Glomerular visceral epithelial cell (primary cell): ENCODE results near the gene PDE1A.
"Not testable (repeated sequence)": the region's sequence is repeated elsewhere in the genome, so short reads cannot be mapped to it uniquely, and the experiment has no call there.

Source experiments
- DNase-seq: peaks from one replicate; pipeline ENCODE4 v3.0.0-alpha.2; 2016; ENCODE audit errors: extremely low spot score

The PDE1A gene

DNA sequence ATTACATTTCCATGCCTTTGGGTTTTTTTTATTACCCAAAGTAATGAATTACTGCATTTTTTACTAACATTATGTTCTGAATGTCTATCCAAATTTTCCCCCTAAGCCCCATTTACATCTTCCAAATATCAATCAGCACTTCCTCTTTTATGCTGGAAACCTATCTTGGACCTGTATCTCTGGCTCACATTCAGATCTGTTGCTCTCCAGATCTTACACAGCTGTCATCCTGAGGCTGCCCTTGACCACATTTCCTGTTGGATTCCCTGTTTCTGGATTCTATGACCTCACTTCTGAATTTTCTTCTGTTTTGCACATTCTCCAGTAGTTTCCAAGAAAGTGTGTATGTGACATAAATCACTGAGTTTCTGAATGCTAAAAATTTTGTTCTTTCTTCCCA is 146.7 kb downstream of the PDE1A start:
- peak; percentile 38 for DNase-seq

DNA sequence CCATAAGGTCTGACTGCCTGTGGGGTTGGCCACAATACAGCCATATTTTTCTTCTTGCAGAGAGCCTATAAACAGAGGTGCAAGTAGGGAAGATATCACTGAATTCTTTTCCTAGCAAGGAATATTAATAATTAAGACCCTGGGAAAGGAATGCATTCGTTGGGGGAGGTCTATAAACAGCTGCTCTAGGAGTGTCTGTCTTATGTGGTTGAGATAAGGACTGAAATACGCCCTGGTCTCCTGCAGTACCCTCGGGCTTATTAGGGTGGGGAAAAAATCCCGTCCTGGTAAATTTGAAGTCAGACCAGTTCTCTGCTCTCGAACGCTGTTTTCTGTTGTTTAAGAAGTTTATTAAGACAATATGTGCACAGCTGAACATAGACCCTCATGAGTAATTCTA is 150.2 kb downstream of the PDE1A start:
- not testable (repeated sequence) for DNase-seq

DNA sequence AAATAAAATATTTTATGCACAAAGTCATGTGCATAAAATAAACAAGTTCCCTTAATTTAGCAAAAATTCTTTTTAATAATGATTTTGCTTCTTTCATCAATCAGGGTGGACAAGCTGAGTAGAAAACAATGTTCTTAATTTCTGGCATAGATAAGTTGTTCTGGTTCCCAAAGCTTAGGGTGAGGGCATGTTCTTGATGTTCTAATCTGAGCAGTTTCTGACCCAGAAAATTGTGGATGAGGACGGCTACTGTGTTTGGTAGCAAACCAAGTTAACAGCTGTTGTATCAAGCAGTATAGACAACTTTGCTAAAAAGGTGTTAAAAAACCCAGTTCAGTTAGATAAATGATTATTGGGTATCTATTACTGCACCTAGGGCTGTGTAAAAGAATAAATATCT is 158.9 kb downstream of the PDE1A start:
- no peak for DNase-seq

DNA sequence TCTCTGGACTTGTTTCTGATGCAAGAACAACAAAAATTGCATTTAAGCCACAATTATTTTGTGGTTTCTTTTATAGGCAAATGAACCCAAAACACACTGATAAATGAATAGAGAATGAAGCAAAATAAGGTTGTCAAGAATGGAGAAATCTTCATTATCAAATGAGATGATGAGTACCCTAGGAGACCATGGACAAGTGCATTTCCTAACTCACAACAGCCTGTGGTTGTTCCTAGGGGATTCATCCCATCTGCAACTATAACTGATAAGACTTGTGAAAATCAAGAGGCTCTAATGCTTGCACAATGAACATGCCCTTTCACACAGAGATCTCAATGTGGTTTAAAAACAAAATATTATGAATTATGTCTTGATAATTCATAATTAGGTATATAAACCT is 159.9 kb downstream of the PDE1A start:
- DNase-seq = no peak

DNA sequence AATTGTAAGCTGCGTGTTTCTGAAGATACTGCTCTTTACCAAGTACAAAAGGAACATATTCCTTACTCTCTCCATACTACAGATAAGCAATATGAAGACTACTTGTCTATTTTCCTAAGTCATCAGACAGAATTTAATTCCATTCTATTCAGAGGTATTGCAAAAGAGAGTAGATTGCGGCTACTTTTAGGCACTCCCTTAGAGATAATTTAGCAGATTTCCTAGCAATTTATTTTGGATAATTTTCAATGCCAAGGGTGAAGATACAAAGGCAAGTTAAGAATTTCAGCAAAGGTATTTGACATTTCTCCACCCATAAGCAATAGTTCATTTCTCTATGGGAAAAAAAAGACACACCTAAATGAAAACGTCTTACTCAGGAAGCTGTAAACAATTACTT is 161.1 kb downstream of the PDE1A start:
- no peak for DNase-seq

DNA sequence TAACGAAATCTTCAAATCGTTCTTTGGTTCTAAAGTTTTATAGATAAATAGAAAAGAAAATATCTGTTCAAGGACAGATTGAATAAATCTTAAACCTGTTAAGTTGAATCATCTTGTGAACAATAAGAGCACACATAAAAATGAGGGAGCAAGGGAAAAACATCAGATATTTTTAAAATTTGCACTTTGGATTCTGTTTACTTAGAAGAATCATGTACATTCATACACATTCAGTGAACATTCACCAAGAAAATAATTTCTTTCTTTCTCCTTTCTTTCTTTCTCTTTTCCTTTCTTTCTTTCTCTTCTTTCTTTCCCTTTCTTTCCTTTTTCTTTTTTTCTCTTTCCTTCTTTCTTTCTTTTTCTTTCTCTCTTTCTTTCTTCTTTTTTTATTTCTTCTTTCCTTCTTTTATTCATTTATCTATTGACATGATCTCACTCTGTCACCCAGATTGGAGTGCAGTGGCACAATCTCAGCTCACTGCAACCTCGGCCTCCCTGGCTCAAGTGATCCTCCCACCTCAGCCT is 164.9 kb downstream of the PDE1A start:
- DNase-seq = no peak

DNA sequence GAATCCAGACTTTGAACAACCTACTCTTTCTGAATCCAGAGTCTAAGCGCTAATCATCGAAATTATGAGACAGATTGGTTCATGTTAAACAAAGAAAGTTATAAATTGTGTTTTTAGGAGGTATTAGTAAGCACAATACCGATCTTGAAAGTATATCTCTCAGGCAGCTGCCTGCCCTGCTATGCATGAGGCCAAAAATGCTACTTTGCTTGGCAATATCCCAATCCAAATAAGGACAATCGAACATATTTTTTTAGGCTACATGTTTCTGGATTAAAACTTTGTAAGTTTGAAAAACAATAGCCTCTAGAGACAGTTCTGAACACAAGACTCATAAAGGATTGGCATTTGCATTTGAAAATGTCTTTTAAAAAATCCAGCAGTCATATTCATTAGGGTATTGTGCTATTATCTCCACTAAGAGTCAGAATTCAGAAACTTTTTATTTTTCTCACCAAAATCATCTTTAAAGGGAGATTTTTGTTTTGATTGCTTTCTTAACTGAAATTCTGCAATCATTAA is 167.1 kb downstream of the PDE1A start:
- DNase-seq = no peak

DNA sequence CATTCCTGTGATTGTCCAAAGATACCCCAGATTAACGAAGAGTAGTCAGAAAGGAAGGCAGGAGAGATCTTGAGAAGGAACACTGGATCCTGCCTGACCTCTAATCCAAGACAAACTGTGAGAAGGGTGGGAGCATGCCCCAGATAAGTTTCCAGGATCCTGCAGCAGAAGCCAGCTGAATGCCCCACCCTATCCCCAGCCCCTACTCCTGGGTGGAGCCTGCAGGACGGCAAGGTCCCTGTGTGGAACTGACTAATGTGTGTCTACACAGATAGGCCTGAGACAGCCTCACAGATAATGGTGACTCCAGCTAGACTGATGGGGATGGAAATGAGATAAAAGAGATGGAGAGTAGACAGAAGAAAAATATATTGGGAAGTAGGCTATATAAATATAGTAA is 174.3 kb downstream of the PDE1A start:
- no peak for DNase-seq

DNA sequence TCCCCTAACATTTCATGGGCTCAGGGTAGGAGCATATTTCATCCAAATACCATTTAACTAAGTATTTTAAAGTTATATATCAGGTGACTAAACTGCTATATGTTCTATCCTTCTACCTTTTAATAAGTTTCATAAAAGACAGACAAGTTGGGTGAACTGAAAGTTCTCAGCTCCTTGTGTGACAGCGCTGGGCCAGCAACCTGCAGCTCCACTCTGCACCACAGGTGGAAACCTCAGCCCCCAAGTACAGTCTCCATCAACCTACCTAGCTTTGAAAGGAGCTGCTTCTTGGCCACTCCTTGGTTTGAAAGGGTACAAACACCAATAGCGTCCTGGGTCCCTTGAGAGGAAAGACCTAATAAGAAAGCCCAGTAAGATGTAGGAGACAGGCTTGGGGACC is 177.9 kb downstream of the PDE1A start:
- DNase-seq = no peak

DNA sequence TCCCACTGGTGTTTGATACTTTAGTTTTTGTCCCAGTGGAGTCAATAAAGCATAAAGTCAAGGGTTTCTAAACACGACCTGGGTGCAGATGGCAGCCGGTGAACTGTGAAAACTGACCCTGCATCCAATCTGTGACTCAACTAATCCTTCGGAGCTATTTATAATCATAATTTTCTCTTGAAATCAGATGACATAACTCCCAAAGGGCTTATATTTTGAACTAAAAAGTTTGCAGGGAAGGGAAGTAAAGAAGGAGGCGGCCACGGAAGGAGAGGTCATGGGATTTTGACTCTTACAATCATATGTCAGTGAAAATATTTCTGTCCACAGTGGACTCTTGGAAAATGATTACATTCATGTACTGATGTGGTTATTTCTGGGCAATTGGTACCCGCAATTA is 178.5 kb downstream of the PDE1A start:
- no peak for DNase-seq

DNA sequence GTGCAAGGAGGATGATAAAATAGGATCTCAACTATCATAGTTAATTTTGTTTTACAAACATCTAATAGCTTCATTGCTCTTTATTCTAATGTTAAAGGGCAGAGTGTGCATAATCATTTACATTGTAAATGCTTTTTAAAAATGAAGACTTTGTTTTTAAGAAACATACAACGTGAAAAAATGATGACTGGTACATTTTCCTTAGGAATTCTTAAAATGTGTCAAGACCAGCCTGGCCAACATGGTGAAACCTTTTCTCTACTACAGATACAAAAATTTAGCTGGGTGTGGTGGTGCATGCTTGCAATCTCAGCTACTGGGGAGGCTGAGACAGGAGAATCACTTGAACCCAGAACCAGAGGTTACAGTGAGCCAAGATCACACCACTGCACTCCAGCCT is 179.0 kb downstream of the PDE1A start:
- no peak for DNase-seq

DNA sequence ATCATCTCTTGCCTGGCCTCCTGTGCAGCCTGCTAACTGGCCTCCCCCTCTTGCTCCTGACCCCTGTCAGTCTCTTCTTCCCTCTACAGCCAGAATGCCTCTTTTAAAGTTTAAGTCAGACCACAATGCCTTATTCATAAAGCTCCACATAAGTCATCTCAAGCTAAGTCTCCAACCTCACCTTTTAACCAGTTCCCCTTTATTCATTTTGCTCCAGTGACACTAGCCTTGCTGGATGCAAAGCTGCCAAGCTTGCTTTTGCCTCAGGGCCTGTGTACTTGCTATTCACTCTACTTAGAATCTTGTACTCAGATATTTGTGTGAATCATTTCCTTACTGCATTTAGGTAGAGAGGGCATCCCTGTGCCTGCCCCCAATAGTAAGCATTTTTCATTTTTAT is 180.9 kb downstream of the PDE1A start:
- no peak for DNase-seq

DNA sequence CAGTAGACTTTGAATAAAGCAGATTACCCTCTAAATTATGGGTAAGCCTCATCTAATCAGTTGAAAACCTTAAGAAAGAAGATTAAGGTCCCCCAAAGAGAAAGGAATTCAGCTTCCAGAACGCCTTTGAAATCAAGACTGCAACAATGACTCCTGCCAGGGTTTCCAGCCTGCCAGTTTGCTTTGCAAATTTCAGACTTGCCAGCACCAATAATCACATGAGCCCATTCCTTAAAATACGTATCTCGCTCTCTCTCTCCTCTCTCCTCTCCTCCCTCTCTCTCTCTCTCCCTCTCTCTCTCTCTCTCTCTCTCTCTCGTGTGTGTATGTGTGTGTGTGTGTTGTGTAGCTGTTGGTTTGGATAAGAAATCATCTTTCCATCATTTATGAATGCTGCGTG is 184.2 kb downstream of the PDE1A start:
- no peak for DNase-seq

DNA sequence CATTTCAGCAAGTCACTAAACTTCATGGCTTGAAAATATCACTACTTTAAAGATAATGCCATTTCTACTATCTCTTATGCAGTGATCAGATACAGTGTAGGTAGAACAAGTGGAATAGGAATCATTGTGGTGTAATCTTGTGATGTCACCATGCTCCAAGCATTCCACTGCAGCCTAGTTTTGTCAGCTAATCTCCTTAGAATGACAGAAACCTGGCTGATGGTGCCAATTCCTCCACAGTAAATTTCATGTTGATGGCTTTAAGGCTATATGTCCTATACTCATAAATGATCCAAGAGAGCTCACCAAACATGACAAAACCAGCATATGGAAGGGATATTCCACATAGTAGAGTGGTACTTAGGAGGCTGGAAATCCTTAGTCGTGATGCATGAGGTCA is 184.9 kb downstream of the PDE1A start:
- DNase-seq = no peak

DNA sequence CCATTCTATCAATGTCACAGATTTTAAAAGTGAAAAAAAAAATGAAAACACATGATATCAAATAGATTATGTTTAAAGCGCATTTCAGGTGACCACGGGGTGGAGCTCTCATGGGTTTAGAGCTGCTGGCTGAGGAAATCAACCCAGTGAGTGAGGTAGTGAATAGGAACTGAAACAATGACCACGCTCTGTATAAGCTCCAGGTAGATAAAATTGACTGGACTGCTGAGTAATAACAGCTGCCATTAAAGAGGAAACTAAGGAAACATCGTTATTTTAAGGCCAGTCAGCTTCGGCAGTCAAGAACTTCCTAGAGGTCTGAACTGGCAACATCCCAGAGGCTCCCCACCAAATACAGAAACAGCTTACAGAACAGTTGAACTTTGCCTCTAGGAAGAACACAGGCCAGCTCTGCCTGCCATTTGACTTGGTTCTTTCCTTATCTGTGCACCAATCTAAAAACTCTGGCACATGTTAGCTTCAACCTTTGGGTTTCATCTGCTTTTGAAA is 185.9 kb downstream of the PDE1A start:
- DNase-seq = no peak

DNA sequence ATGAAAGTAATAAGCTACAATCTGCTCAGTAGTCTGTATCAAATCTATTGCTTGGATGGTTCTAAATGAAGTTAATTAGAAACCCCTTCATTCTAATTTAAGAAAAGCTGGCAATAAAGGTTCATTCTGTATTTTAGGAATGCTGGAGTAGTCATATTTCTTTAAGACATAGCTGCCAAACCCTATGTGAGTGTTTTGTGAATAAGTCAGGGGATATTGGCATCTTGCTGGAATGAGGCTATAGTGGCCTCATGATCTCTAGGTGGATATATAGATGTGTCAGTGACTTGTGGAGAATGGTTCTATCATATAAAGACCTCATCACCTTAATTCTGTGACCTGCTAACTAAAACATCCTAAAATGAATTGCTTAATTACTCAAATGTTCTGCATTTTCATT is 196.3 kb downstream of the PDE1A start:
- no peak for DNase-seq

DNA sequence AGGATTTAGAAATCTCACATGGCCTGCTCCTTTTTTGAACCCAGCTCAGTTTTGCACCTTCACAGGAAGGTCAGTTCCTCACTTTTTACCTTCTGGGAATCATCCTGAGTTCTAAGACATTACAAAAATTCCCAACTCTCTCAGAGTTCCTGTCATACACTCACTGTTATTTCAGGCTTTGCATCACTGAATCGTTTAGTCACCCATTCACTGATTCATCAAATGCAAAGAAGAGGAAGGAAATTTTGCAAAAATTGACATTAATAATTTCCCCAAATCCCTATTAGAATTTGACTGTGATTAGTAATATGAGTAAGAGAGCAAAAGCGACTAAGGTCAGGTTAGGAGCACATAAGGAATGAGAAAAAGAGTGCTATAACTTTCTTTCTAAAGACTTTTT is 197.5 kb downstream of the PDE1A start:
- peak; percentile 42 for DNase-seq

DNA sequence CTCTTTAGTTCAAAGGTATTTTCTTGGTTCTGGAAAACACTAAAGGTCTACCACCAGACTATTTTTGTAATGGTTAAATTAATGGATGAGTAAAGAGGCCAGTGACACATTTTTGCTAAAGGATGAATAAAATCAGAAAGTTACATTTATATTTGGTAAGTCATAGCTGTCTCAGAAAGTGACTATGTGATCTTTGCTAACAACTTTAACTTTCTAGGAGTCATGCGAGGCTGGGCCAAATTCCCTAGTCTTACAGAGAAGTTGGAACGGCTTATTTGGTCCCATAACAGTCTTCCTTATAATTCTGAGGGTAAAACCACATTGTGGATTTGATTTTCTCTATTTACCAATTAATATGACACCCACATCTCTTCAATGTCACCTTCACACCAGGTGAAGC is 198.1 kb downstream of the PDE1A start:
- peak; percentile 21 for DNase-seq

DNA sequence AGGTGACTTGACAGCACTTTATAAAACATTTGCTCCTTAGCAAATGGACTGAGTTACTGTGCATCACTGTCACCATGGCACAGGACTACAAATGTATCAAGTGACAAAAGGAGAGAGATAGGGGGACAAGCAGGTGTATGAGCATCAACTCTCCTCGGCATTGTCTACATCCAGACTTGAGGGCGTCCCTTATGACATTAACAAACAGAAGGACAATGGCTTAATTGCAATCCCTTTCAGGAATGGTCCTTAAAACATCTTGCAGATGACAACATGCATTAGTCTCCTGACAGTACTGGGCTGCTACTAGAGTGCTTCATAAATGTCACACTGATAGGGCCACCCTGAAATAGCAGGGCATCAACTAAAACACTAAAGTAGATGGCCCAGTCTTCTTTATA is 198.8 kb downstream of the PDE1A start:
- no peak for DNase-seq

DNA sequence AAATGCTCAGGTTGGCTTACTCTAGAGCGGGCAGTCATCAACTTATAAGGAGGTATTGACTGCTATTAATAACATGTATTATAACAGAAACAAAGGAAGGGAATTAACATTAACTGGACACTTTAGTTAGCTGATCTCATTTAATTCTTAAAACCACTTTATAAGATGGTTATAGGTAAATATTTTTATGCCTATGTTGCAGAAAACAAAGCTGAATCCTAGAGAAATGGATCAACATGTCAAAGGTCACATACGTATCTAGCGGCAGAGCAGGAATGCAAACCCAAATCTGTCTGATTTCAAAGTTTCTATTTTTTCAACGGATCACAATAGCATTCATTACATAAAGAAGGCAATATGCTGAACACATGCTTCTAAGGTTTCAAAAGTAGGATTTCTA is 200.0 kb downstream of the PDE1A start:
- no peak for DNase-seq

DNA sequence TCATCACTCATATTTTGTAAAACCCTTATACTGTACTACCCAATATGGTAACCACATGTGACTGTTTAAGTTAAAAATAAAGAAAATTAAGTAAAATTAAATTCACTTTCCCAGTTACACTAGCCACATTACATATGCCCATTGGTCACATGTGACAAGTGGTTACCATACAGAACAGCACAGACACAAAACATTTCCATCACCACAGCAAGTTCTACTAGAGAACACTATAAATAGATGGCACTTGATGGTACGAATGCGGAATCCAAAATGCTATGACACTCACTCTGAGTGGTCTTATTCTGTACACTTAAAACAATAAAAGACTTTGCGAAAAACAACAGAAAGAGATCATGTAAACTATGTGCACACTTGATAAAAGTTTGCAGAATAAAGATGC is 202.2 kb downstream of the PDE1A start:
- DNase-seq = no peak

DNA sequence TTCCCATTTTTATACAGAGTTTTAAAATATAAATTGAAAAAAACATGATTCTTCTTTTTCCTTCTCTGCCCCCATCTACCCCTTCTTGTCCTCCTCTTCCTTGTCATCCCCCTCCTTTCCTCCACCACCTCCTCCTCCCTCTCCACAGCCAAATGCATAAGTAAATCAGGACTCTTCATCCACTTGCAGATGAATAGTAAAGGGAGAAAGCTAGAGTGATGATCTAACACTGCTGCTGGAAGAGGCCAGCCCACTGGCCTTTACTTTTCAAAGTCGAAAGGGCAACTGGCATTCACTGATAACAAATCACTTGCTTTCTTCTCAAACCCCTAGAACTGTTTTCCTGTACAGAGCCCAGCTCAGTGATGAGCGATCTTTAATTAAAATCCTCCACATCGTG is 205.8 kb downstream of the PDE1A start:
- no peak for DNase-seq

DNA sequence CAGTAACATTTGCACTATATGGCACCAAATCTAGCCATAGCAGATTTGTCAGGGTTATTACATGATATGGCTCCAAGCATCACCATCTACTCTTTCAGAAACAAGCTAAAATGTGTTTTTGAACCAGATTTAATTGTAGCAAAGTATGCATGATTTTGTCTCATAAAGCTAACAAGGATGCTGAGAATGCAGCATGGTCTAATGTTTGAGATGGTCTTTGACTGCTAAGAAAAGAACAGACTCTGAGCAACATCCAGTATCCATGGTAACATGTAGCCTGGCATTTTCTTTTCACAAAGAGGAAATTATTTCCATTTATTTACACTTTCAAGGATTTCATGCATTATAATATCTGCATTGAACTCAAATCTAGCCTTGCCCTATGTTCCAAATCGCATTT is 206.5 kb downstream of the PDE1A start:
- no peak for DNase-seq

DNA sequence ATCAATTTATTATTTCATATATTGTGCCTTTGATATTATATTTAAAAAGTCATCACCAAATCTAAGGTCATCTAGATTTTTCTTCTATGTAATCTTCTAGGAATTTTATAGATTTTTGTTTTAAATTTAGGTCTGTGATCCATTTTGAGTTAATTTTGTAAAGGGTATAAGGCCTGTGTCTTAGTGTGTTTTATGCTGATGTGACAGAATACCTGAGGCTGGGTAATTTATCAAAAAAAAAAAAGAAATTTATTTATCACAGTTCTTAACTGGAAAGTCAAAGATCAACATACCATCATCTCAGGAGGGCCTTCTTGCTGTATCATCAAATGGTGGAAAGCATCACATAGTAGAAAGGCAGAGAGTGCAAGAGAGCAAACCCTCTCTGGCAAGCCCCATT is 216.2 kb downstream of the PDE1A start:
- DNase-seq = no peak
